ENCODE data around the gene SEC14L5. TPM values are rescaled to one million over a fixed set of nuclear protein-coding genes. Genes with fewer than 3 reads are reported as not detected.

SEC14L5 gene
- total RNA-seq, 1 experiment from 2014 or later, result not detected

DNA sequence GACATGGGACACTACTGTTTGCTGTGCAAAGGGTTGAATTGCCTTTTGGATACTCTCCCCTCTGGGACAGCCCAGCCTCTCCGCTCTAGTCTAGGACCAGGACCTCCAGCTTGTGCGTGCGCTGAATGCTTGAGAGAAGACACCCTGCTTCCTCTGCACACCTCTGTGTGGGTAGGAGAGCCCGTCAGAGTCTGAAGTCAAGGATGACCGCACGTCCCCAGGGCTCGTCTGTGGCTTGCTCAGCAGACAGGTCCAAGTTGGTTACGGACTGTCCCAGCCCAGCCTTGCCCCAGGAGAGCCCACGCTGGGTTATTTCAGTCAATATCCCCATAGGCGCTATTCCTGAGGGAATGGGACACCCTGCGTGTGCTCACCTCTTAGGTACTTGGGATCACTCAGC is 103.9 kb downstream of the SEC14L5 start:
- Histone ChIP-seq H3F3A (ENCODE audit: low read length, unreplicated experiment) (no peaks in the 10 kb centered on the region), H3K9ac (ENCODE audit: low read length) (no peak overlapping the region), H3K27ac (ENCODE audit: low read length) (no peak overlapping the region), H3K4me2 (ENCODE audit: low read length) (no peak overlapping the region), H3K9me2 (replicated peaks; ENCODE audit: low read length) (no peaks in the 10 kb centered on the region), H3K36me3 (ENCODE audit: low read depth, low read length) (no peaks in the 10 kb centered on the region), H3K79me2 (ENCODE audit: low read length) (no peaks in the 10 kb centered on the region), H3K9me3 (ENCODE audit: low read length) (no peaks in the 10 kb centered on the region), H4K20me1 (ENCODE audit: low read length) (no peaks in the 10 kb centered on the region), H3K4me3 (ENCODE audit: low read length) (no peak overlapping the region), H3K27me3 (ENCODE audit: low read length) (no peaks in the 10 kb centered on the region), H2AFZ (ENCODE audit: low read length) (no peak overlapping the region), H3K4me1 (ENCODE audit: insufficient read depth, low read length) (no peaks in the 10 kb centered on the region)
- TF ChIP-seq CTCF (conservative IDR thresholded peaks at IDR 0.05; ENCODE audit: low read depth, low read length) (no peak), EZH2 (IDR thresholded peaks at IDR 0.05; ENCODE audit: low read length, unreplicated experiment) (no peak), EZH2phosphoT487 (IDR thresholded peaks at IDR 0.05; ENCODE audit: borderline replicate concordance, low read length) (no peak)
- POLR2A ChIA-PET (ENCODE audit: unreplicated experiment), result no interaction called here
- no peak for ATAC-seq
- intact Hi-C loops (cut with micrococcal nuclease), result no loop called here
- DNase-seq, result no peak
- BruUV-seq (replicated peaks), result no TSS peak
- CTCF ChIA-PET, result no interaction called here

- Histone ChIP-seq H3K4me1 (ENCODE audit: insufficient read depth, low read length) (no peaks in the 10 kb centered on the region), H3K4me2 (ENCODE audit: low read length) (no peak overlapping the region), H3K9me3 (ENCODE audit: low read length) (no peaks in the 10 kb centered on the region), H3K9ac (ENCODE audit: low read length) (no peak overlapping the region), H4K20me1 (ENCODE audit: low read length) (no peaks in the 10 kb centered on the region), H3F3A (ENCODE audit: low read length, unreplicated experiment) (no peaks in the 10 kb centered on the region), H3K27ac (ENCODE audit: low read length) (no peak overlapping the region), H3K27me3 (ENCODE audit: low read length) (no peaks in the 10 kb centered on the region), H3K9me2 (replicated peaks; ENCODE audit: low read length) (no peaks in the 10 kb centered on the region), H3K79me2 (ENCODE audit: low read length) (no peaks in the 10 kb centered on the region), H3K4me3 (ENCODE audit: low read length) (no peak overlapping the region), H2AFZ (ENCODE audit: low read length) (no peak overlapping the region), H3K36me3 (ENCODE audit: low read depth, low read length) (no peaks in the 10 kb centered on the region)
- intact Hi-C loops (cut with micrococcal nuclease), result no loop called here
- BruUV-seq (replicated peaks), result no TSS peak
- ChIA-PET POLR2A (ENCODE audit: unreplicated experiment) (no interaction called here), CTCF (no interaction called here)
- TF ChIP-seq EZH2 (IDR thresholded peaks at IDR 0.05; ENCODE audit: low read length, unreplicated experiment), result no peak
- TF ChIP-seq EZH2phosphoT487 (IDR thresholded peaks at IDR 0.05; ENCODE audit: borderline replicate concordance, low read length), result no peak
- TF ChIP-seq CTCF (conservative IDR thresholded peaks at IDR 0.05; ENCODE audit: low read depth, low read length), result no peak; the same call in 1 of the 2 replicates
- ATAC-seq, result peak; percentile 57
- no peak for DNase-seq
These were observed 104.9 kb downstream of the SEC14L5 start for GRCh38 chr16:5062790-5063765.

GRCh38 chr16:5064915-5065314 is 106.8 kb downstream of the SEC14L5 start:
- Histone ChIP-seq H3K4me3 (ENCODE audit: low read length) (no peak overlapping the region), H3K79me2 (ENCODE audit: low read length) (no peaks in the 10 kb centered on the region), H3K9me3 (ENCODE audit: low read length) (no peaks in the 10 kb centered on the region), H3F3A (ENCODE audit: low read length, unreplicated experiment) (no peaks in the 10 kb centered on the region), H4K20me1 (ENCODE audit: low read length) (no peaks in the 10 kb centered on the region), H3K9me2 (replicated peaks; ENCODE audit: low read length) (no peaks in the 10 kb centered on the region), H3K4me1 (ENCODE audit: insufficient read depth, low read length) (no peaks in the 10 kb centered on the region), H3K36me3 (ENCODE audit: low read depth, low read length) (no peaks in the 10 kb centered on the region), H3K9ac (ENCODE audit: low read length) (no peak overlapping the region), H2AFZ (ENCODE audit: low read length) (no peak overlapping the region), H3K27me3 (ENCODE audit: low read length) (no peaks in the 10 kb centered on the region), H3K27ac (ENCODE audit: low read length) (no peak overlapping the region), H3K4me2 (ENCODE audit: low read length) (no peak overlapping the region)
- TF ChIP-seq CTCF (conservative IDR thresholded peaks at IDR 0.05; ENCODE audit: low read depth, low read length) (no peak), EZH2 (IDR thresholded peaks at IDR 0.05; ENCODE audit: low read length, unreplicated experiment) (no peak), EZH2phosphoT487 (IDR thresholded peaks at IDR 0.05; ENCODE audit: borderline replicate concordance, low read length) (no peak)
- ATAC-seq (no peak), DNase-seq (no peak)
- no TSS peak for BruUV-seq (replicated peaks)
- intact Hi-C loops (cut with micrococcal nuclease), result no loop called here
- ChIA-PET CTCF (no interaction called here), POLR2A (ENCODE audit: unreplicated experiment) (no interaction called here)

All from PC-3 (cell line).